ENCODE measurements around the gene ANTXR2. TPM values are rescaled to one million over a fixed set of nuclear protein-coding genes. Genes with fewer than 3 reads are reported as not detected.

ANTXR2 gene
- total and polyA plus RNA-seq, 5 donors: 13.5 to 51.4 (median 44.7) TPM

GRCh38 chr4:80104927-80105326 is 31.9 kb upstream of the ANTXR2 start:
- DNase-seq (no peak), ATAC-seq (no peak)
- Histone ChIP-seq H3K4me1 (ENCODE audit: control insufficient read depth, insufficient read depth, low read length) (no peaks in the 10 kb centered on the region), H3K27me3 (ENCODE audit: control insufficient read depth, insufficient read depth) (no peaks in the 10 kb centered on the region), H3K9me3 (ENCODE audit: control insufficient read depth, low read length) (no peaks in the 10 kb centered on the region), H3K27ac (ENCODE audit: low read length) (no peak overlapping the region), H3K4me3 (ENCODE audit: low read length) (no peak overlapping the region)
- WGBS: 88% methylated on average over 1 of the region's 1 CpG
- intact Hi-C loops (cut with DNase I): no loop called here

DNA sequence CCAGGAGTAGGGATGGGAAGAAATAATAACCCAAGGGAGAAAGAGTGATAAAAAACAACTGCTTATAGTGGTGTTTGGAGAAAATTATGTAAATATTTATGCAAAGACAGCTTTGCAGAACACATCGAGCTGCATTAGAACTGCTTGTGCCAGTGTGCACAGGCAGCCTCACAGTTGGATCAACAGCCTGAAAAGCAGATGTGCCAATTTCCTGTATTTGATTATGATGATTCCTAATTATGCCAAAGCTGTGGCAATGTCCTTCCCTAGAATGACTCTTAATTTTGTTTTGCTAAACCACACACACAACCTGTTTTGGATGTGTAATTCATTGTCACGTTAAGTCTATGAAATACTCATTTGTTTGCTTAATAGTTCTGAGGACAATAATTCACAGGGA is 30.6 kb upstream of the ANTXR2 start:
- Histone ChIP-seq H3K27ac (ENCODE audit: low read length) (no peak overlapping the region), H3K4me3 (ENCODE audit: low read length) (no peak overlapping the region), H3K4me1 (ENCODE audit: control insufficient read depth, insufficient read depth, low read length) (no peaks in the 10 kb centered on the region), H3K27me3 (ENCODE audit: control insufficient read depth, insufficient read depth) (no peaks in the 10 kb centered on the region), H3K9me3 (ENCODE audit: control insufficient read depth, low read length) (no peaks in the 10 kb centered on the region)
- intact Hi-C loops (cut with DNase I): no loop called here
- ATAC-seq (no peak), DNase-seq (no peak)
- WGBS: 83% methylated on average over 2 of the region's 2 CpGs

GRCh38 chr4:80101792-80102116 is 28.7 kb upstream of the ANTXR2 start:
- H3K27ac ChIP-seq (ENCODE audit: low read length): no peak overlapping the region
- intact Hi-C loops (cut with DNase I): no loop called here
- no peak for ATAC-seq

DNA sequence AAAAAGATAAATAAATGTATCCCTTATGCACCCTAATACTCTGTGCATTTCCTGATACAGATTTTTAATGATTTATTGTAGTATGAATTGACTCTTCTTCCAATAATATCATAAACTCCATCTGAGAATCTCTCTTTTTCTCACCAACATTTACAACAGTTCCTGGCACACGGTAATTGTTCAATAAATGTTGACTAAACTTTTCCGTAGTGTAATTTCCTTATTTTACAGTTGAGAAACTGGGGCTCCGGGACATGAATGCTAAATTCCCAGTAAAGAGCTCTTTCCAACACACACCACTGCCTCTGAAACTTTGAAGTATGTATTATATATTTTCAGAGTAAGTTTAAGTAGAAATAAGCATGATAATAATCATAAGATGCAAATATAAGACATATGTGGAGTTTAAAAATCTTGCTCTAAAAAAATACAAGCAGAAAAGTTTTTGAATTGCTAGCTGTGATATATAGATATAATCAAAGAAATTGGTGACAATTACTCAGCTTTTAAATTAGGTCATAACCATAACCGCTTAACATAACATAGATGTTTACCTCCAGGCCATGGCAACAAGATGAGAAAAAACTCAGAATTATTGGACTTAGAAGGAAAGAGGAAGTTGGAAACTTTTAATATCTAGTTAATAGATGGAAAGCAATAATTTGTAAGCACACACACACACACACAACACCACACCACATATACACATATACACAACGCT is 28.2 kb upstream of the ANTXR2 start:
- H3K9me3 ChIP-seq (ENCODE audit: control insufficient read depth, low read length): no peaks in the 10 kb centered on the region
- no peaks in the 10 kb centered on the region for H3K27me3 ChIP-seq (ENCODE audit: control insufficient read depth, insufficient read depth)
- no peak overlapping the region for H3K27ac ChIP-seq (ENCODE audit: low read length)
- no peak for ATAC-seq
- H3K4me1 ChIP-seq (ENCODE audit: control insufficient read depth, insufficient read depth, low read length): no peaks in the 10 kb centered on the region
- H3K4me3 ChIP-seq (ENCODE audit: low read length): no peak overlapping the region
- no peak for DNase-seq
- intact Hi-C loops (cut with DNase I): no loop called here
- WGBS: 78% methylated on average over 5 of the region's 5 CpGs

More at GRCh38 chr4:80101792-80102116, 28.7 kb upstream of the ANTXR2 start:
- H3K9me3 ChIP-seq (ENCODE audit: control insufficient read depth, low read length): no peaks in the 10 kb centered on the region
- H3K27me3 ChIP-seq (ENCODE audit: control insufficient read depth, insufficient read depth): no peaks in the 10 kb centered on the region
- no peak for DNase-seq
- H3K4me1 ChIP-seq (ENCODE audit: control insufficient read depth, insufficient read depth, low read length): no peaks in the 10 kb centered on the region
- no peak overlapping the region for H3K4me3 ChIP-seq (ENCODE audit: low read length)

- DNase-seq (no peak), ATAC-seq (no peak)
These were observed 26.6 kb upstream of the ANTXR2 start for GRCh38 chr4:80099671-80100070.

DNA sequence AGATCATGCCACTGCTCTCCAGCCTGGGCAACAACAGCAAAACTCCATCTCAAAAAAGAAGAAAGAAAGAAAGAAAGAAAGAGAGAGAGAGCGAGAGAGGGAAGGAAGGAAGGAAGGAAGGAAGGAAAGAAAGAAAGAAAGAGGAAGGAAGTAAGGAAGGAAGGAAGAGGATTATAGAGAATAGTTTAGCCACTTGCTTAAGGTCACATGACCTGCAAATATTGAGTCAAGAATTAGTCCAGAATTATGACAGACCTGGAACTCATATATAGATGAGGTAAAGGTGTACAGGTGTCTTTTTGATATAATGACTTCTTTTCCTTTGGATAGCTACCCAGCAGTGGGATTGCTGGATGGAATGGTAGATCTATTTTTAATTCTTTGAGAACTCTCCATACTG is 25.6 kb upstream of the ANTXR2 start:
- DNase-seq (no peak), ATAC-seq (no peak)
- H3K4me3 ChIP-seq (ENCODE audit: low read length): no peak overlapping the region
- no peaks in the 10 kb centered on the region for H3K4me1 ChIP-seq (ENCODE audit: control insufficient read depth, insufficient read depth, low read length)
- WGBS: 74% methylated on average over 1 of the region's 1 CpG
- H3K27me3 ChIP-seq (ENCODE audit: control insufficient read depth, insufficient read depth): no peaks in the 10 kb centered on the region
- H3K27ac ChIP-seq (ENCODE audit: low read length): no peak overlapping the region
- intact Hi-C loops (cut with DNase I): no loop called here
- H3K9me3 ChIP-seq (ENCODE audit: control insufficient read depth, low read length): no peaks in the 10 kb centered on the region

More at GRCh38 chr4:80099671-80100070, 26.6 kb upstream of the ANTXR2 start:
- no peaks in the 10 kb centered on the region for H3K4me1 ChIP-seq (ENCODE audit: control insufficient read depth, insufficient read depth, low read length)
- no peak overlapping the region for H3K4me3 ChIP-seq (ENCODE audit: low read length)
- H3K9me3 ChIP-seq (ENCODE audit: control insufficient read depth, low read length): no peaks in the 10 kb centered on the region
- WGBS: 92% methylated on average over 1 of the region's 1 CpG
- no peaks in the 10 kb centered on the region for H3K27me3 ChIP-seq (ENCODE audit: control insufficient read depth, insufficient read depth)
- intact Hi-C loops (cut with DNase I): no loop called here
- no peak overlapping the region for H3K27ac ChIP-seq (ENCODE audit: low read length)

DNA sequence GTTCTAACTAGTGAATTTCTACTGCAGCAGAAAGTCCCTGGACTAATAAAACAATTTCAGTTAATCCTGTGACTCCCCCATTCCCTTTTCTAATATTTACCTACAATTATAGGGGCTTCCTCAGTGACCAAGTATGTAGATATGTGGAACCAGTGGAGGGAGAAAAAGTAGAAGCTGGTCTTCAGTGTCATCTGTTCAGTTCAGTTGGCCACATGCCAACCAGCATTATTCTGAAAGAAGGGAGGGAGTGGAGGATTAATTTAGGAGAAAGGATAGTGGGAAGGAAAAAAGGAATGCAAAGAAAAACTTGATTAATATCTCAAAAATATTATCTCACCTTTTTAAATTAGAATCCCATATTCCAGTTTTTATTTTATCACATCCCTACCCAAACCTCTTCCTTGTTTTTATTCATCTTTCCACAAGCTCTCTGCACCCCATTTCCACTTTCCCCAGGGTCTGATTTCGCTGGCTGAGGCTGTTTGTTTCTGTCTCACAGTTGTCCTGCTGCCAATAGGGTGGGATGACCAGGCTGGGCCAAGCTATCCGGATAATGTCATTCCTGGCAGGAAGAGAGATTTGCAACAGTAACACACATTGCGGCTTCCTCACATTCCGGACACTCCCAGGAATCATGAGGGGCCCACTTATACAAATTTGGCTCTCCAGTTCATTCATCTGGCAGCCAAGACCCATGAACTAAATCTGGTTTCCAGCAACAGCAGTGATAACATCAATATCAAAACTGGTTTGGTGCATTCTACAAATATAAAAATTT is 24.6 kb upstream of the ANTXR2 start:
- Histone ChIP-seq H3K4me1 (ENCODE audit: control insufficient read depth, insufficient read depth, low read length) (no peaks in the 10 kb centered on the region), H3K4me3 (ENCODE audit: low read length) (no peak overlapping the region), H3K9me3 (ENCODE audit: control insufficient read depth, low read length) (no peaks in the 10 kb centered on the region), H3K27me3 (ENCODE audit: control insufficient read depth, insufficient read depth) (no peaks in the 10 kb centered on the region), H3K27ac (ENCODE audit: low read length) (no peak overlapping the region)
- peak; percentile 58 to 82 (median 60) for DNase-seq
- ATAC-seq: peak; percentile 96 to 98
- intact Hi-C loops (cut with DNase I): no loop called here
- WGBS: 10% methylated on average over 4 of the region's 4 CpGs

DNA sequence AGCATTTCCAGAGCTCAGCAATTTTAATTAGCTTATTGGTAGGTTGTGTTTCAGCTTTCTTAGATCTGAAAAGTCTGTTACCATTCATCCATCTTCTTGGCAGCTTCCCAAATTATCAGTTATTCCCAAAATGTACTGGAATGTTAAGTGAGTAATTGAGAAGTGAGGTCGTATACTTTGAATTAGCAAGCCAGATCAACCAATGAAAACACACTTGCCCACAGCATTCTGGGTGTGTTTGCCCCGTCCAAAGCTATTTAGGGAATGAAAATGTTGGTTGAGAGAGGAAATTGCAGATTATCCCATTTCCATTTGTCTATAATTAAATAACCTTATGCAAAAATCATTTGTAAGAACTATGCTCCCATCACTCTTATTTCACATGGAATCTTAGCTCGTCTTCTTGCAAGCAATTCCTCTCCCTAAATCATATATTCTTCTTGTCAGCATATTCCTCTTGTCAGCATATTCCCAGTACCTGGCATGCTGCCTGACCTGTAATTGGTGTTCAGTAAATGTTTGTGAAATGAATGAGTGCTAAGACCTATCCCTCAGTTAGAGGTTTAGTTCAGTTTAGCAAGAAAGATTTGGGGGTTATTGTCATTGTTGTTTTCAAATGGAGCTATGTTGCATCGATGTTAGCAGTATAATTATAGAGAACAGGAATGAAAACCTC is 23.3 kb upstream of the ANTXR2 start:
- ATAC-seq: no peak
- 58% methylated on average over 4 of the region's 4 CpGs for WGBS
- intact Hi-C loops (cut with DNase I): no loop called here

GRCh38 chr4:80094191-80094590 is 21.2 kb upstream of the ANTXR2 start:
- intact Hi-C loops (cut with DNase I): no loop called here

More for the DNA sequence above, 23.3 kb upstream of the ANTXR2 start:
- no peaks in the 10 kb centered on the region for H3K4me1 ChIP-seq (ENCODE audit: control insufficient read depth, insufficient read depth, low read length)
- H3K27me3 ChIP-seq (ENCODE audit: control insufficient read depth, insufficient read depth): no peaks in the 10 kb centered on the region
- no peaks in the 10 kb centered on the region for H3K9me3 ChIP-seq (ENCODE audit: control insufficient read depth, low read length)
- H3K27ac ChIP-seq (ENCODE audit: low read length): no peak overlapping the region
- no peak overlapping the region for H3K4me3 ChIP-seq (ENCODE audit: low read length)
- no peak for DNase-seq

GRCh38 chr4:80093563-80093962 is 20.5 kb upstream of the ANTXR2 start:
- Histone ChIP-seq H3K4me1 (ENCODE audit: control insufficient read depth, insufficient read depth, low read length) (no peaks in the 10 kb centered on the region), H3K27ac (ENCODE audit: low read length) (no peak overlapping the region), H3K27me3 (ENCODE audit: control insufficient read depth, insufficient read depth) (no peaks in the 10 kb centered on the region), H3K4me3 (ENCODE audit: low read length) (no peak overlapping the region), H3K9me3 (ENCODE audit: control insufficient read depth, low read length) (no peaks in the 10 kb centered on the region)
- intact Hi-C loops (cut with DNase I): no loop called here
- 76% methylated on average over 3 of the region's 3 CpGs for WGBS
- no peak for DNase-seq
- ATAC-seq: no peak

More at GRCh38 chr4:80094191-80094590, 21.2 kb upstream of the ANTXR2 start:
- Histone ChIP-seq H3K27ac (ENCODE audit: low read length) (no peak overlapping the region), H3K9me3 (ENCODE audit: control insufficient read depth, low read length) (no peaks in the 10 kb centered on the region), H3K27me3 (ENCODE audit: control insufficient read depth, insufficient read depth) (no peaks in the 10 kb centered on the region), H3K4me1 (ENCODE audit: control insufficient read depth, insufficient read depth, low read length) (no peaks in the 10 kb centered on the region), H3K4me3 (ENCODE audit: low read length) (no peak overlapping the region)
- 46% methylated on average over 1 of the region's 1 CpG for WGBS
- ATAC-seq (no peak), DNase-seq (no peak)

DNA sequence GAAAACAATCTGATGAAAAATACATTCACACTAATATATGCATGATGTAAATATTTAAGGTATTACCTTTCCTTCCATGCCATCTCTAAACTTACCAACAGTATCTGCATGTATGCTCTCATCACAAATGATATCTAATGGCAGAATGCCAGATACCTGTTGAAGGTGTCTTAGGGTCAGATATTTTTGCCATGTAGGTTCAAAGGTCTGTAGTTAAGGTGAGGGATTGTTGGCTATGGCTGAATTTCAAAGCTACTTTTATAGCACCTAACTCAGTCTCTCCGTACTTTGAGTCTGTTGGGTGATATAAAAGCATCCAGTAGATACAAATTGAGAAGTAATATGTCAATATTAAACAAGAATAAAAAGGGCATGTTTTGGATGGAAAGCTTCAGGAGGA is 19.8 kb upstream of the ANTXR2 start:
- no peaks in the 10 kb centered on the region for H3K9me3 ChIP-seq (ENCODE audit: control insufficient read depth, low read length)
- no peak for DNase-seq
- no peaks in the 10 kb centered on the region for H3K27me3 ChIP-seq (ENCODE audit: control insufficient read depth, insufficient read depth)
- no peak overlapping the region for H3K4me3 ChIP-seq (ENCODE audit: low read length)
- H3K4me1 ChIP-seq (ENCODE audit: control insufficient read depth, insufficient read depth, low read length): no peaks in the 10 kb centered on the region
- 99% methylated on average over 1 of the region's 1 CpG for WGBS
- no peak overlapping the region for H3K27ac ChIP-seq (ENCODE audit: low read length)
- intact Hi-C loops (cut with DNase I): no loop called here
- no peak for ATAC-seq
